Epidermal melanocyte (primary cell): ENCODE results near the gene UMOD.

Experiments used
- DNase-seq: peaks from one replicate; pipeline ENCODE4 v3.0.0; 2011; ENCODE audit warnings: low spot score; ENCODE audit not compliant: insufficient read length

Gene UMOD

GRCh38 chr16:20352615-20353014 is at the start of gene UMOD:
UMOD (minus strand) TSS chr16:20352715; CDS start chr16:20350737, 1,978 bp downstream.
- DNase-seq = no peak

- DNase-seq = no peak
Observed at GRCh38 chr16:20401475-20402016, 49.0 kb upstream of the UMOD start.

GRCh38 chr16:20401066-20401465 is 48.6 kb upstream of the UMOD start:
- DNase-seq = no peak

DNA sequence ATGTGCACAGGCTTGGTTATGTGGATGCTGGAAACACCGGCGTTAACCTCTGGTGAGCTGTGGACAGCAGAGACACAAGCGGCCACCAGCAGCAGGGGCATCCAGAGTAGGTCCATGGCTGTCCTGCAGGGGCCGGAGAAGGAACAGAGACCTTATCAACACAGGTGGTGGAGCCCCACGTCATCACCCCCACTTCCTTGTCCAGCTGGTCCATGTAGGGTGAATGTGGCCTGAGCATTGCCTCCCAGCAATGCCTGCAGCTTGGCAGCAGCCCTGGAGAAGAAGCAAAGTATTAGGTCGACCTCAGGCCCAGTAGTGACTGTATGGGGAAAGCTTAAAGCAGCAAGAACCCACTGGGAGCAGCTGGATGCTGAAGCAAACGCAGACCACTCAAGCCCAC is 46.7 kb upstream of the UMOD start:
- DNase-seq = no peak

DNA sequence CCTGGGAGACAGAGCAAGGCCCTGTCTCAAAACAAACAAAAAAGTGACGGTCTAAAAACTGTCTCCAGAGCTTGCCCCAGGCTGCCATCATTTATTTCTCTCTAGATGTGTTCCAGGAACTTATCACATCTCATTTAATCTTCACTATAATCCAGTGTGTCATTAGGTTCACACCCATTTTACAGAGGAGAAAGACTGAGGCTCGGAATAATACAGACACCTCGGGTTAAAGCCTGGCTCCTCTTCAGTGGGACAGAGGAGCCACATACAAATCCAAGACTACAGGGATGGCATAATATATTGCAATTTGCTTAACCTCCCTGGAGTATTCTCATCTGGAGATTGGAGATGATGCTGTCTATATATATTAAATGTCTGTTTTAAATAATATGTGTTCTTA is 46.1 kb upstream of the UMOD start:
- DNase-seq = no peak

DNA sequence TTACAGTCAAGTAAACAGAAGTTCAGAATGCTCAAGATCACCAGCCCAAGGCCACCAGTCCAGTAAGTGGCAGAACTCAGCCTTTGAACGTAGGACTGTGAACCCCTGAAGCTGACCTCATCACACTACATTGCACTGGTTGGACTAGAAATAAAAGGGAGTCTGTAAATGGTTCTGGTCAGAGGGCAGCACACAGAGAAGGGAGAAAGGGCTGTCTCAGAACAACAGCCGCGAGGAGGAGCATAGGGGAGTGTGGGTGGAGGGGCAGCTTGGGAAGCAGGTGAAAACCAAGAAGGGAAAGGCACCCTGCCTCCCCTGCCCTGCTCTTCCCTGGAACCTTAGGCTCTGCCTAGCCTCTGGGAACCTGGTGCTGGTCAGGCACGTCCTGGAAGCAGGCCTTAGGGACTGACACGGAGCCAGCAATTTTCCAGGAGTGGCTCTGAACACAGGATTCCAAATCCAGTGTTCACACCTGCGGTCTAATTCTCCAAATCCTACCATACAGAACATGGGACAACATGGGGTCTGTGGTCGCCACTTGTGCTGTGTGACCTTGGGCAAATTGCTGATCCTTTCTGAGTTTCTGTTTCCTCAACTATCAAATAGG is 45.1 kb upstream of the UMOD start:
- no peak for DNase-seq

DNA sequence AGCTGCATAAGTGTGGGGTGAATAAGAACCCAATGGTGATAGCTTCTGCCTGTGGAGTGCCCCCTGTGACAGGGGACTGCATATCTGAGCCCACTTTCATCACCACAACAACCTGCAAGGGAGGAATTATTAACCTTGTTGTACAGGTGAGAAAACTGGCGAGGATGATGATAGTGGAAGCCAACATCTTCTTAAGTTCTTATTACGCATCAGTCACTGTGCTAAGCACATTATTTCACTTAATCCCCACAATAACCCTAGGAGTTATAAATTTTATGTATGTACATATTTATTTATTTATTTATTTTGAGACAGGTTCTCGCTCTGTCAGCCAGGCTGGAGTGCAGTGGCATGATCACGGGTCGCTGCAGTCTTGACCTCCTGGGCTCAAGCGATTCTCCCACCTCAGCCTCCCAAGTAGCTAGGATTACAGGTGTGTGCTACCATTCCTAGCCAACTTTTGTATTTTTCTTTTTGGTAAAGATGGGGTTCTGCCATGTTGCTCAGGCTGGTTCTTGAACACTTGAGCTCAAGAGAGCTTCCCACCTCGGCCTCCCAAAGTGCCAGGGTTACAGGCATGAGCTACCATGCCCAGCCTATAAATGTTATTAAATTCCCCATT is 44.4 kb upstream of the UMOD start:
- no peak for DNase-seq

GRCh38 chr16:20395946-20396345 is 43.4 kb upstream of the UMOD start:
- DNase-seq = no peak

GRCh38 chr16:20393801-20394577 is 41.5 kb upstream of the UMOD start:
- DNase-seq = no peak

- DNase-seq = no peak
Observed at GRCh38 chr16:20391045-20391444, 38.5 kb upstream of the UMOD start.

GRCh38 chr16:20388854-20389253 is 36.3 kb upstream of the UMOD start:
- DNase-seq = no peak

DNA sequence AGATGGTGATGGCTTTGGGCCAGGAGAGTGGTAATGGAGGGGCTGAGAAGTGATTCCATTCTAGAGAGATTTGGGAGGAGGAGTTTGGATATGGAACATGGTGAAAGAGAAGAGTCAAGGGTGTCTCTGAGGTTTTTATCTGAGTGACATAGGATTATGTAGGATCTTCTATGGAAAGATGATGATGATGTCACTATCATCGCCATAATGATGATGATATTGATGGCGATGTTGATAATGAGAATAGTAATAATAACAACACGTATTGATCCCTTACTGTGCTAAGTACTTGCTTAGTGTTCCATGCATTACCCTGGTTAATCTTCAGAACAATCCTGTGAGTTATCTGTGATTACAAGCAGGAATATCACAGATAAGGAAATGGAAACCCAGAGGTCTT is 35.5 kb upstream of the UMOD start:
- no peak for DNase-seq

DNA sequence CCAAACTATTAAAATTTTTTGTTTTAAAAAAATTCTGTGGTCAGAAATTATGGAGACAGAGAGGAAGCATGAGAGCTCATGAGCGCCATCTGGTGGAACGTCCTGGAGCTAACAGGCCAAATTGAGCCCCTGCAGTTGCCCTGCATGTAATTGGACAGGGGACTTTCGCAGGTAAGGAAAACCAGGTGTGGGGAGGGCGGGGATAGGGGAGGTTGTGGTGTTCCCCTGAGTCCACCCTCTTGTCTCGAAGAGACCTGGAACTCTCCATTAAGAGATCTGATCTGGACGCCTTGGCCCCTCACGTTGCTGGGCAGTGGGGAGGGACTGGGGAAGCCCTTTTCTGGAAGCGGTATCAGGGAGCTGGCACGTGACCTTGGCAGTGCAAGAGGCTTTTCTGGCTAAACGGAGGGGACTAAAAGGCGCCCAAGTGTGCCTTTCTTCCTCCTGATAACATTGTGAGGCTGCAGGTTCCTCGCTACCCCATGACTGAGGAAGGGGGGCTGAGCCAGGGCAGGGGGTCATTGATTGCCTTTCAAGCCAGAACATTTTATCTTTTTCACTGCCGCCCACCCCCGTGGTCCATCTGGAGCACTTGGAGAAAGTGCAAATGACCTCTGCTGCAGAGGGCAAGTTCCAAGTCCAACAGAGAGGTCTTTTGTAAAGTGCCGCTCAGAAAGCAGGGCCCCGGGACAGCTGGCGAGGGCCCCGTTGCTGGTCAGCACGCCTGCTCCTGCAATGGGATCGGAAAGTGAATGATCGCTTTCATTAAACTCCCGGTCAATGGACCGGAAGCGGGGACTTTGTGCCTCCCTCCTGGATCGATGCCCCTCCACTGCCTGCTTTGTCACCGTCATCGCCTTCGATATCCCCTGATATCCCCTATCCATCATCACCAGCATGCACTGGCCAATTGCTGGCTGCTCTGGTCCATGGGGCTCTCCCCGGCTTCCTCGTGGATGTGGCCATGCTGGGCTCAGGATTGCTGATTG is 33.6 kb upstream of the UMOD start:
- DNase-seq = no peak

- peak; percentile 38 for DNase-seq
Observed at GRCh38 chr16:20383106-20384029, 30.9 kb upstream of the UMOD start.

DNA sequence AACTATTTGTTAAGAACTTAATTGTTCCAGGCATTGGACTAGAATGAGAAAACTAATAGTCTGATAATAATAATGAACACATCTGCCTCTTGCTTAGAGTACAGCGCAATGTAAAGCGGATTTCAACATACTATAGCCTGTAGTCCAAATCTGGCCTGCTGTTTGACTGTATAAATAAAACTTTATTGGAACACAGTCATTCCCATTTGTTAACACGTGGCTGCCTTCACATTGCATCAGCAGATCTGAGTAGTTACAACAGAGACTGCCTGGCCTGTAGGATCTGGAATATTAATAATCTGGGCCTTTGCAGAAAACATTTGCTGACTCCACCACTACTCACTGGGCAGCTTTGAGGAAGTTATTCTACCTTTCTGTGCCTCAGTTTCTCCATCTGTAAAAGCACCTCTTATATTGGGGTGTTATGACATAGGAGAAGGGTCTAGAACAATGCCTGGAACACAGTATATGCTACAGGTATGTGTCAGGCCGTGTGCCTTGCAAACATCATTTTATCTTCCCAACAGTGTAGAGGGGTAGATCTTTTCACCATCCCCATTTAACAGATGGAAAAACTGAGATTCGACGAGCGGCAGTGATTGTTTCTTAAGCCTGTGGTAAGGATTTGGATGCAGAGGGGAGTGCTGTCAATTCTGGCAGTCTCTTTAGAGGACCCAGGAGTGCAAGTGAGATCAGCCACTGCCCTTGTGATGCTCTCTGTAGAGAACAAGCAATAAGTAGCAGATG is 29.9 kb upstream of the UMOD start:
- no peak for DNase-seq

- no peak for DNase-seq
Observed at GRCh38 chr16:20380782-20381181, 28.3 kb upstream of the UMOD start.

DNA sequence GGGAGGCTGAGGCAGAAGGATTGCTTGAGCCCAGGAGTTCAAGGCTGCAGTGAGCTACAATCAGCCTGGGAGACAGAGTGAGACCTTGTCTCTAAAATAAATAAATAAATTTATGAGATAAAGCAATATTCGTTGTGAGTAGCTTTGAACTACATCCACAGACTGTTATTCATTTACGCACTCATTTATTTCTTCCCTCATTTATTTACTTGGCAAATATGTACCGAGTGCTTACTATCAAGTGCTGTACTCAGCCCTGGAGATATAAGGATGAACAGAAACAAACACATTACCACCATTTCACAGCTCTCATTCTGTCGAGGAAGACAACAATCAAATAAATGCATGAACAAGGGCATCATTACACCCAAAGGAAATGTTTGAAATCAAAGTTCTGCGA is 24.7 kb upstream of the UMOD start:
- no peak for DNase-seq

DNA sequence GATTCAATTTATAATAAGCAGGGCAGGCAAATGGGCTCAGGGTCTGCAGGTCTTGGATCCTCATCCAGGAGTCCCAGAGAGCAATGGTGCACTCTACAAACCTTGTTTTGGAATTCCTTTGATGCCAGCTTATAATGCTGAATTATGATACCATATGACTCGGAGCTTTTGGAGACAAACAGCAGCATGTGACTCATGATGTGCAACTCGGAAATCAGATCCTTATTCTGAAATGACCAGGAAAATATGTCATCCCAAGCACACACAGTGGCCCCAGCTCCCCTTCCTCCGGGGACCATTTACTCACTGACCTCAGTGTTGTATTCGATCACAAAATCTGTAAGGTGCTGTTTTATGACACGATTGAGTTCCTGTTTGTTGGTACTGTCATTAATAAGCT is 20.2 kb upstream of the UMOD start:
- no peak for DNase-seq

DNA sequence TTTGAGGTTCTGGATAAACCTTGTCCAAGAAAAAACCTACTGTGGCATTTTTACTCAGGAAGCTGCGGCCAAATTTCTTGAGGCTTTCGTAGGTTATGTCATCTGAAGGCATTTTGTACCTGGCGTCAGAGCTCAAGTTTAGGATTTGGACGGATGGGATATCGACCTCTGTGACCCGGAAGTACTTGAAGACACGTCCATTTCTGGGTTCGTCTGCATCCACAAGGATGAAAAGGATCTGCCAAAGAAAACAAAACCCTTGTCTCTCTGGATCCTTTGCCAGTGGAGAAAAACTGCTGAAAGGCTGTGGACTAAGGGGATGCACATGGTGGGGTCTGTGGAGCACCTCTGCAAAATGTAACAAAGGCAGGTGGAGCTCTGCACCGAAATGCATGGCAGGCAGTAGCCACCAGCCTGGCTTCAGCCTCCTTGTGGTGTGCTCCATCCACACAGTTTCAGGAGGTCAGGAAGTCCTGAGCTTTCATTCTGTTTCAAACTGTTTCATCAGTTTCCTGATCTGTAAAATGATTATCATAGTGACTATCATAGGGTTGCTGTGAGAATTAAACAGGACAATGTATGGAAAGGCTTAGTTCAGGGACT is 17.0 kb upstream of the UMOD start:
- DNase-seq = no peak
